K562 (cell line): Measurements from ENCODE around the gene KCTD7. TPM values are rescaled to one million over a fixed set of nuclear protein-coding genes. Genes with fewer than 3 reads are reported as not detected.

ENCODE experiments used
- AFF4 ChIP-seq: sonication (generic); formaldehyde crosslinking; IDR thresholded peaks from 2 replicates; pipeline ENCODE4 v1.8.0; 2023; ENCODE audit warnings: mild to moderate bottlenecking, missing genetic modification reagents
- FOXP4 ChIP-seq: sonication (generic); formaldehyde crosslinking; IDR thresholded peaks from 2 replicates; pipeline ENCODE4 v1.8.0; 2022; ENCODE audit warnings: mild to moderate bottlenecking, missing genetic modification reagents, borderline replicate concordance
- MAX ChIP-seq: sonication (generic); formaldehyde crosslinking; IDR thresholded peaks from 2 replicates; pipeline ENCODE4 v1.9.0; 2022; ENCODE audit warnings: mild to moderate bottlenecking, missing genetic modification reagents
- MAZ ChIP-seq, 2 experiments: fragments of 450-650 bp in 1 of 2; sonication (generic) in 1 of 2; formaldehyde crosslinking; IDR thresholded peaks in 1 of 2; conservative IDR thresholded peaks in 1 of 2; 2 replicates each; pipeline versions ENCODE4 v1.4.0 to v1.5.0; 2020; ENCODE audit warnings: mild to moderate bottlenecking in 1 of 2, missing genetic modification reagents in 1 of 2
- MEF2A ChIP-seq: IDR thresholded peaks from 2 replicates; pipeline ENCODE4 v1.6.1; 2011; ENCODE audit warnings: low read depth, mild to moderate bottlenecking, low read length, moderate library complexity; ENCODE audit not compliant: control insufficient read depth
- NR2C2 ChIP-seq, 2 experiments: fragments of 200-800 bp in 1 of 2; sonication (Bioruptor generic) in 1 of 2; sonication (generic) in 1 of 2; formaldehyde crosslinking in 1 of 2; IDR thresholded peaks; 2 replicates each; pipeline versions ENCODE4 v1.6.1 to v1.8.0; 2016 to 2022; ENCODE audit warnings: mild to moderate bottlenecking in 1 of 2, missing compliant biosample characterization in 1 of 2, missing genetic modification characterization in 1 of 2, missing genetic modification reagents in 1 of 2
- POLR2G ChIP-seq: fragments of 200-400 bp; formaldehyde crosslinking; IDR thresholded peaks from 2 replicates; pipeline ENCODE4 v1.6.1; 2017; ENCODE audit warnings: low read depth, mild to moderate bottlenecking, antibody characterized with exemption, low read length, moderate library complexity
- SMC3 ChIP-seq: conservative IDR thresholded peaks from 2 replicates; pipeline ENCODE4 v1.6.1; 2011; ENCODE audit warnings: low read depth, low read length, improper control_type of control experiment; ENCODE audit not compliant: insufficient read depth
- TFAP4 ChIP-seq: sonication (generic); formaldehyde crosslinking; IDR thresholded peaks from 2 replicates; pipeline ENCODE4 v1.8.0; 2022; ENCODE audit warnings: missing genetic modification reagents, mild to moderate bottlenecking, moderate library complexity, borderline replicate concordance
- TSC22D4 ChIP-seq: fragments of 450-650 bp; IDR thresholded peaks from 2 replicates; pipeline ENCODE4 v1.6.1; 2016; ENCODE audit warnings: missing genetic modification characterization, missing biosample characterization, control low read depth
- ZBTB11 ChIP-seq, 3 experiments: fragments of 200-800 bp in 1 of 3; fragments of 250-450 bp in 1 of 3; fragments of 450-650 bp in 1 of 3; sonication (Bioruptor Pico) in 1 of 3; sonication (Bioruptor generic) in 1 of 3; formaldehyde crosslinking in 1 of 3; IDR thresholded peaks; 2 replicates each; pipeline versions ENCODE4 v1.6.1 to v1.8.0; 2016 to 2022; ENCODE audit warnings: mild to moderate bottlenecking in 2 of 3, missing genetic modification characterization in 2 of 3, missing compliant biosample characterization in 1 of 3, moderate library complexity in 1 of 3
- ZBTB8A ChIP-seq: fragments of 450-650 bp; IDR thresholded peaks from 2 replicates; pipeline ENCODE4 v1.6.1; 2018; ENCODE audit warnings: mild to moderate bottlenecking, moderate library complexity; ENCODE audit not compliant: partially characterized antibody
- ZNF282 ChIP-seq: sonication (generic); formaldehyde crosslinking; IDR thresholded peaks from 2 replicates; pipeline ENCODE4 v1.8.1; 2023; ENCODE audit warnings: missing genetic modification reagents
- polyA plus RNA-seq, 8 experiments: library from polyadenylated mRNA; depleted of rRNA in 4 of 8; stranded (reverse) in 5 of 8; unstranded in 3 of 8; fragments of >200 nt; fragmentation: Nextera tagmentation in 2 of 8; fragmentation: Illumina TruSeq in 1 of 8; extraction: Ambion mirVana in 2 of 8; extraction: Trizol in 1 of 8; gene quantifications; 2 replicates each; pipeline versions ENCODE4 v1.2.1 to v1.2.3, GENCODE V29; 2011 to 2014; ENCODE audit warnings: inconsistent platforms in 1 of 8, missing spikeins in 1 of 8
- total RNA-seq, 7 experiments: library from RNA; depleted of rRNA in 6 of 7; stranded (reverse); fragments of >200 nt in 6 of 7; fragmentation: Illumina TruSeq in 2 of 7; extraction: Trizol in 2 of 7; gene quantifications; 2 replicates each; pipeline versions ENCODE4 v1.2.1 to v1.2.3, GENCODE V29; 2011 to 2021; ENCODE audit warnings: low replicate concordance in 1 of 7

Gene KCTD7
- total and polyA plus RNA-seq, 9 of the 15 experiments (the other 6 are each of a cell fraction or from before 2014, with no cell fraction given): 1.5 to 26.0 (median 9.0) TPM

- TF ChIP-seq MAX (peak; percentile 93), MAZ (CRISPR knock-in tag; conservative IDR thresholded peaks at IDR 0.05 in 1 of 2, IDR thresholded peaks at IDR 0.05 in 1 of 2) (peak; percentile 92 to 96), ZBTB8A (no peak), POLR2G (peak; percentile 98), SMC3 (0 out of 2 replicates have a peak, but pooled peaks have one; percentile 18), NR2C2 (CRISPR knock-in tag; IDR thresholded peaks at IDR 0.05) (peak; percentile 48), NR2C2 (tag; IDR thresholded peaks at IDR 0.05) (peak; percentile 94), TSC22D4 (tag) (no peak), ZNF282 (CRISPR knock-in tag) (peak; percentile 67; the same call in 1 of the 2 replicates), ZBTB11 (CRISPR knock-in tag; IDR thresholded peaks at IDR 0.05) (peak in 2 of 3 experiments; percentile 67 to 97; a peak in 3 of 6 replicates), MEF2A (no peak), FOXP4 (CRISPR knock-in tag) (no peak; the same call in 1 of the 2 replicates), AFF4 (peak; percentile 92), TFAP4 (CRISPR knock-in tag) (peak; percentile 84)
These were observed 25.8 kb downstream of the KCTD7 start (continued) for GRCh38 chr7:66654275-66655112.
